GM21423 (cell line): Measurements from ENCODE around the gene ITPRID2.
"Not testable (repeated sequence)": the region's sequence is repeated elsewhere in the genome, so short reads cannot be mapped to it uniquely, and the experiment has no call there.

Experiments used
- ATAC-seq: cut with Tn5 transposase; IDR thresholded peaks from one replicate; pipeline ENCODE4 v1.9.1; 2021; ENCODE audit warnings: mild to moderate bottlenecking, moderate library complexity; ENCODE audit not compliant: unreplicated experiment

The ITPRID2 gene

GRCh38 chr2:181957668-181958067 lies 66.1 kb downstream of the ITPRID2 start:
- ATAC-seq = no peak

GRCh38 chr2:181958726-181959125 lies 67.2 kb downstream of the ITPRID2 start:
- ATAC-seq = no peak

GRCh38 chr2:181959508-181959907 lies 68.0 kb downstream of the ITPRID2 start:
- no peak for ATAC-seq

GRCh38 chr2:181961167-181961566 lies 69.6 kb downstream of the ITPRID2 start:
- not testable (repeated sequence) for ATAC-seq

GRCh38 chr2:181962142-181962541 lies 70.6 kb downstream of the ITPRID2 start:
- ATAC-seq = no peak

- ATAC-seq = no peak
Measured at GRCh38 chr2:181970160-181970794, 78.7 kb downstream of the ITPRID2 start.

- ATAC-seq = no peak
Measured at GRCh38 chr2:181971032-181971431, 79.5 kb downstream of the ITPRID2 start.

- ATAC-seq = no peak
Measured at GRCh38 chr2:181972431-181973170, 81.1 kb downstream of the ITPRID2 start.

- ATAC-seq = no peak
Measured at GRCh38 chr2:181973171-181973783, 81.7 kb downstream of the ITPRID2 start.

GRCh38 chr2:181977661-181978350 lies 86.3 kb downstream of the ITPRID2 start:
- no peak for ATAC-seq

GRCh38 chr2:181978351-181979150 lies 87.0 kb downstream of the ITPRID2 start:
- no peak for ATAC-seq
